GM23248 (cell line): Measurements from ENCODE around the gene PAQR8. TPM values are rescaled to one million over a fixed set of nuclear protein-coding genes. Genes with fewer than 3 reads are reported as not detected.

Source experiments
- DNase-seq: peaks from one replicate; pipeline ENCODE4 v3.0.0-alpha.2; 2015
- H2AFZ ChIP-seq: fragments of 200-600 bp; sonication (generic); 2 replicates; pipeline ENCODE4 v1.6.1; 2016; ENCODE audit warnings: antibody characterized with exemption
- H3F3A ChIP-seq: fragments of 200-600 bp; sonication (generic); 2 replicates; pipeline ENCODE4 v1.6.1; 2016; ENCODE audit warnings: mild to moderate bottlenecking, antibody characterized with exemption, mixed run types; ENCODE audit not compliant: insufficient read depth
- H3K27ac ChIP-seq: fragments of 200-600 bp; sonication (generic); 2 replicates; pipeline ENCODE4 v1.5.1; 2016; ENCODE audit warnings: mild to moderate bottlenecking
- H3K27me3 ChIP-seq: fragments of 200-600 bp; sonication (generic); replicated peaks from 2 replicates; pipeline ENCODE4 v1.6.1; 2016; ENCODE audit warnings: mild to moderate bottlenecking; ENCODE audit not compliant: insufficient read depth
- H3K36me3 ChIP-seq: fragments of 200-600 bp; sonication (generic); 2 replicates; pipeline ENCODE4 v1.6.1; 2016; ENCODE audit warnings: low read depth, mild to moderate bottlenecking
- H3K4me1 ChIP-seq: fragments of 200-600 bp; sonication (generic); 2 replicates; pipeline ENCODE4 v1.6.1; 2016; ENCODE audit warnings: mild to moderate bottlenecking; ENCODE audit not compliant: insufficient read depth
- H3K4me2 ChIP-seq: fragments of 200-600 bp; sonication (generic); one replicate; pipeline ENCODE4 v1.6.1; 2016; ENCODE audit warnings: mild to moderate bottlenecking; ENCODE audit not compliant: unreplicated experiment
- H3K4me3 ChIP-seq: fragments of 200-600 bp; sonication (generic); 2 replicates; pipeline ENCODE4 v1.5.1; 2016; ENCODE audit warnings: mild to moderate bottlenecking
- H3K79me2 ChIP-seq: fragments of 200-600 bp; sonication (generic); 2 replicates; pipeline ENCODE4 v1.6.1; 2016; ENCODE audit warnings: mild to moderate bottlenecking; ENCODE audit not compliant: insufficient read depth
- H3K9ac ChIP-seq: fragments of 200-600 bp; sonication (generic); 2 replicates; pipeline ENCODE4 v1.6.1; 2016; ENCODE audit warnings: mild to moderate bottlenecking
- H3K9me2 ChIP-seq: fragments of 200-600 bp; sonication (generic); 2 replicates; pipeline ENCODE4 v1.6.1; 2016; ENCODE audit warnings: mixed run types, mild to moderate bottlenecking, moderate library complexity; ENCODE audit not compliant: insufficient read depth
- H3K9me3 ChIP-seq: fragments of 200-600 bp; sonication (generic); one replicate; pipeline ENCODE4 v1.6.1; 2017; ENCODE audit warnings: low read depth
- H4K20me1 ChIP-seq: fragments of 200-600 bp; sonication (generic); 2 replicates; pipeline ENCODE4 v1.6.0; 2016; ENCODE audit not compliant: insufficient read depth
- EZH2 ChIP-seq: fragments of 200-600 bp; sonication (generic); IDR thresholded peaks from 2 replicates; pipeline ENCODE4 v1.6.1; 2018; ENCODE audit warnings: antibody characterized with exemption, mild to moderate bottlenecking; ENCODE audit not compliant: insufficient read depth, poor library complexity, severe bottlenecking
- EZH2phosphoT487 ChIP-seq: fragments of 200-600 bp; sonication (generic); IDR thresholded peaks from 2 replicates; pipeline ENCODE4 v1.6.1; 2018; ENCODE audit warnings: antibody characterized with exemption, moderate library complexity, mild to moderate bottlenecking, low read depth; ENCODE audit not compliant: insufficient read depth
- WGBS, 2 experiments: methylation state at CpG; one replicate each; pipeline ENCODE4 v1.1.6; 2015 to 2017; ENCODE audit warnings: low lambda C conversion rate in 2 of 2, low coverage in 1 of 2; ENCODE audit errors: missing lambda C conversion rate in 2 of 2; 5-methylcytosine and 5-hydroxymethylcytosine counted together
- in situ Hi-C: fragments of 300-500 bp; cut with MboI; formaldehyde crosslinking; loops from 2 replicates; pipeline ENCODE4 v1.15.0; 2020
- polyA plus RNA-seq: library from polyadenylated mRNA; unstranded; fragments of >200 nt; fragmentation: Nextera tagmentation; extraction: Ambion mirVana; gene quantifications from 2 replicates; pipeline ENCODE4 v1.2.1, GENCODE V29; 2016
- total RNA-seq: library from RNA; depleted of rRNA; stranded (reverse); fragments of >200 nt; shearing (Covaris generic); gene quantifications from 2 replicates; pipeline ENCODE4 v1.2.3, GENCODE V29; 2014

PAQR8 gene
- total and polyA plus RNA-seq, 2 experiments from 2014 or later: 2.5 to 3.4 TPM

GRCh38 chr6:52400313-52401041, 38.5 kb downstream of the PAQR8 start:
- TF ChIP-seq EZH2phosphoT487 (no peak), EZH2 (no peak)
- WGBS, 2 experiments: 77 to 79% methylated on average over 2 of the region's 2 CpGs

DNA sequence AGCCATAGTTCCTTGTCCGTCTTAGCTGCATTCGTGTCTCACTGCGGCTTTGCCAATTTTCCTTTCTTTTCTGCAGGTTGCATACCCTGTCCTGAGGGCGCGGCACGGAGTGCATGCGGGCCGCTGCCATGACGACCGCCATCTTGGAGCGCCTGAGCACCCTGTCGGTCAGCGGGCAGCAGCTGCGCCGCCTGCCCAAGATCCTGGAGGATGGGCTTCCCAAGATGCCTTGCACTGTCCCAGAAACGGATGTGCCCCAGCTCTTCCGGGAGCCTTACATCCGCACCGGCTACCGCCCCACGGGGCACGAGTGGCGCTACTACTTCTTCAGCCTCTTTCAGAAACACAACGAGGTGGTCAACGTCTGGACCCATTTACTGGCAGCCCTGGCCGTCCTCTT, 41.1 kb downstream of the PAQR8 start:
- peaks cover 7% of the 10 kb centered on the region for H3K4me1 ChIP-seq
- peaks cover 7% of the 10 kb centered on the region for H3F3A ChIP-seq
- DNase-seq: no peak
- no peak overlapping the region for H3K9ac ChIP-seq
- H4K20me1 ChIP-seq: no peaks in the 10 kb centered on the region
- H3K36me3 ChIP-seq: no peaks in the 10 kb centered on the region
- in situ Hi-C loops: no loop called here
- no peak overlapping the region for H2AFZ ChIP-seq
- H3K27me3 ChIP-seq: no peaks in the 10 kb centered on the region
- H3K4me3 ChIP-seq: no peak overlapping the region
- H3K79me2 ChIP-seq: no peaks in the 10 kb centered on the region
- H3K9me3 ChIP-seq: no peaks in the 10 kb centered on the region
- WGBS, 2 experiments: 95 to 96% methylated on average over 26 of the region's 26 CpGs
- H3K27ac ChIP-seq: no peak overlapping the region
- no peaks in the 10 kb centered on the region for H3K9me2 ChIP-seq
- H3K4me2 ChIP-seq: no peak overlapping the region
- TF ChIP-seq EZH2phosphoT487 (no peak), EZH2 (no peak)

More at GRCh38 chr6:52400313-52401041, 38.5 kb downstream of the PAQR8 start:
- in situ Hi-C loops: no loop called here
- Histone ChIP-seq H3F3A (peaks cover 7% of the 10 kb centered on the region), H3K79me2 (no peaks in the 10 kb centered on the region), H3K36me3 (no peaks in the 10 kb centered on the region), H3K9me3 (no peaks in the 10 kb centered on the region), H3K4me2 (no peak overlapping the region), H2AFZ (no peak overlapping the region), H3K9me2 (no peaks in the 10 kb centered on the region), H3K27ac (no peak overlapping the region), H4K20me1 (no peaks in the 10 kb centered on the region), H3K4me3 (no peak overlapping the region), H3K4me1 (peaks cover 7% of the 10 kb centered on the region), H3K9ac (no peak overlapping the region), H3K27me3 (no peaks in the 10 kb centered on the region)
- DNase-seq: no peak

DNA sequence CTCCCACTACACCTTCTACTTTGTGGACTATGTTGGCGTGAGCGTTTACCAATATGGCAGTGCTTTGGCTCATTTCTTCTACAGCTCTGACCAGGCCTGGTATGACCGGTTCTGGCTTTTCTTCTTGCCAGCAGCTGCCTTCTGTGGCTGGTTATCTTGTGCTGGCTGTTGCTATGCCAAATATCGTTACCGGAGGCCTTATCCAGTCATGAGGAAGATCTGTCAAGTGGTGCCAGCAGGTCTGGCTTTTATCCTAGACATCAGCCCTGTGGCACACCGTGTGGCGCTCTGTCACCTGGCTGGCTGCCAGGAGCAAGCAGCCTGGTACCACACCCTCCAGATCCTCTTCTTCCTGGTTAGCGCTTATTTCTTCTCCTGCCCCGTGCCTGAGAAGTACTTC, 41.7 kb downstream of the PAQR8 start:
- Histone ChIP-seq H4K20me1 (no peaks in the 10 kb centered on the region), H3K9me3 (no peaks in the 10 kb centered on the region), H3K4me1 (peaks cover 7% of the 10 kb centered on the region), H3K27ac (no peak overlapping the region), H2AFZ (no peak overlapping the region), H3K4me3 (no peak overlapping the region), H3F3A (peaks cover 7% of the 10 kb centered on the region), H3K4me2 (no peak overlapping the region), H3K79me2 (no peaks in the 10 kb centered on the region), H3K9ac (no peak overlapping the region), H3K36me3 (no peaks in the 10 kb centered on the region), H3K9me2 (no peaks in the 10 kb centered on the region), H3K27me3 (no peaks in the 10 kb centered on the region)
- TF ChIP-seq EZH2: no peak
- TF ChIP-seq EZH2phosphoT487: no peak
- no peak for DNase-seq
- in situ Hi-C loops: no loop called here
- 82% methylated on average over 9 of the region's 9 CpGs for WGBS, 2 experiments

DNA sequence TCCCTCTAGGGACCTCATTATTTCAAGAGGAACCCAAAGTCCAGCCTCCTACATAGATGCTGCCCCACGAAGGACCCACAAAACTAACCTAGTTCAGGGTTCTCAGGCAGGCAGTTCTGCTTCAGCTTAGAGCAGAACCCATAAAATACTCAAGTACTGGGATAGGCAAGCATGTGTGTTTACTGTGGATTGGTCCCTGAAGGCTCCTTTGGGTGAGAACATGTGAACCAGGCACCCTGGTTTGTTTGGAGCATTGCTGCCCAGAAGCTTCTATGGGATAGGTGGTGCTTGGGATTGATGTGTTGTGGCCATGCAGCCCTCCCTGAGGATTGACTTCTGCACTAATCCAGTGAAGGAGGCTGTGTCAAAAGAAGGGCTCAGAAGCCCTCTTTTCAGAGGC, 43.3 kb downstream of the PAQR8 start:
- H3K9ac ChIP-seq: no peak overlapping the region
- H3F3A ChIP-seq: peaks cover 6% of the 10 kb centered on the region; the same call in 1 of the 2 replicates
- no peak overlapping the region for H3K4me3 ChIP-seq
- no peaks in the 10 kb centered on the region for H3K9me3 ChIP-seq
- in situ Hi-C loops: loop anchor here (5.0 kb wide), 1 partner anchor 257 kb away; no protein-coding TSS in a partner anchor
- no peak overlapping the region for H2AFZ ChIP-seq
- no peak for DNase-seq
- peaks cover 12% of the 10 kb centered on the region for H3K4me1 ChIP-seq
- no peaks in the 10 kb centered on the region for H4K20me1 ChIP-seq
- TF ChIP-seq EZH2 (no peak), EZH2phosphoT487 (no peak)
- WGBS, 2 experiments: 80 to 92% methylated on average over 1 of the region's 1 CpG
- H3K36me3 ChIP-seq: no peaks in the 10 kb centered on the region
- H3K79me2 ChIP-seq: no peaks in the 10 kb centered on the region
- no peaks in the 10 kb centered on the region for H3K27me3 ChIP-seq
- H3K4me2 ChIP-seq: no peak overlapping the region
- no peak overlapping the region for H3K27ac ChIP-seq
- no peaks in the 10 kb centered on the region for H3K9me2 ChIP-seq
